Ishikawa (cell line): ENCODE measurements around the gene OR52E1.

Experiments used
- CEBPB ChIP-seq: IDR thresholded peaks from 2 replicates; pipeline ENCODE4 v1.6.1; 2012
- CREB1 ChIP-seq: IDR thresholded peaks from 2 replicates; pipeline ENCODE4 v1.6.1; 2012; ENCODE audit warnings: low read depth
- EGR1 ChIP-seq: IDR thresholded peaks from 2 replicates; pipeline ENCODE4 v1.6.1; 2012
- EP300 ChIP-seq: IDR thresholded peaks from 2 replicates; pipeline ENCODE4 v1.6.1; 2012; ENCODE audit warnings: borderline replicate concordance
- FOXM1 ChIP-seq: IDR thresholded peaks from 2 replicates; pipeline ENCODE4 v1.6.1; 2012; ENCODE audit warnings: low read depth, borderline replicate concordance
- NFIC ChIP-seq: IDR thresholded peaks from 2 replicates; pipeline ENCODE4 v1.6.1; 2012
- RAD21 ChIP-seq: IDR thresholded peaks from 2 replicates; pipeline ENCODE4 v1.6.1; 2012; ENCODE audit warnings: low read depth
- TAF1 ChIP-seq: IDR thresholded peaks from 2 replicates; pipeline ENCODE4 v1.6.1; 2012; ENCODE audit warnings: low read depth, mild to moderate bottlenecking
- TCF12 ChIP-seq: IDR thresholded peaks from 2 replicates; pipeline ENCODE4 v1.6.1; 2012; ENCODE audit warnings: low read depth
- TEAD4 ChIP-seq: IDR thresholded peaks from 2 replicates; pipeline ENCODE4 v1.6.1; 2012
- YY1 ChIP-seq: IDR thresholded peaks from 2 replicates; pipeline ENCODE4 v1.6.1; 2012; ENCODE audit warnings: low read depth
- ZBTB7A ChIP-seq: IDR thresholded peaks from 2 replicates; pipeline ENCODE4 v1.6.1; 2012; ENCODE audit warnings: low read depth
- TF ChIP-seq, protein P1 (sequence below): IDR thresholded peaks from 2 replicates; pipeline ENCODE4 v1.6.1; 2012; ENCODE audit warnings: low read depth, mild to moderate bottlenecking
- TF ChIP-seq, protein P2 (sequence below): IDR thresholded peaks from 2 replicates; pipeline ENCODE4 v1.6.1; 2012
- TF ChIP-seq, protein P3 (sequence below): IDR thresholded peaks from 2 replicates; pipeline ENCODE4 v1.6.1; 2012

The OR52E1 gene

DNA sequence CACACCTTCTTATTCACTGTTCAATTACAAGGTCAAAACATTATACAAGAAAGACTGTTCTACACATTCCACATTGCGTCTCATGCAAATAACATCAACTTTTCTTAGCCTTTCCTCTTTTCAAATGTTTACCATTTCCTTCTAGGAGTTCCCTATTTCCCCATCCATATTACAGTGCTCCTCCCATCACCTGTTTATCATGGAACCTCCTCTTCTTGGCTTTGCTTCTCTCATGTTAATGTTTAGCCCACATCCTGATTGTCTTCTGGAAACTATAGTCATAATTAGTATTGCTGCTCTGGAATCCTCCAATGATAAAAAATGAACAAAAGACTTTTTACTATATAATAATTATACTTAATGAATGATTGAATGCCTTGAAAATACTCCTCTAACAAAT, 21.3 kb downstream of the OR52E1 start:
- TF ChIP-seq EP300, result no peak
- TF ChIP-seq CEBPB, result no peak
- no peak for TF ChIP-seq FOXM1
- TF ChIP-seq EGR1, result no peak
- no peak for TF ChIP-seq RAD21
- no peak for TF ChIP-seq CREB1
- no peak for TF ChIP-seq NFIC
- TF ChIP-seq, protein P1, sequence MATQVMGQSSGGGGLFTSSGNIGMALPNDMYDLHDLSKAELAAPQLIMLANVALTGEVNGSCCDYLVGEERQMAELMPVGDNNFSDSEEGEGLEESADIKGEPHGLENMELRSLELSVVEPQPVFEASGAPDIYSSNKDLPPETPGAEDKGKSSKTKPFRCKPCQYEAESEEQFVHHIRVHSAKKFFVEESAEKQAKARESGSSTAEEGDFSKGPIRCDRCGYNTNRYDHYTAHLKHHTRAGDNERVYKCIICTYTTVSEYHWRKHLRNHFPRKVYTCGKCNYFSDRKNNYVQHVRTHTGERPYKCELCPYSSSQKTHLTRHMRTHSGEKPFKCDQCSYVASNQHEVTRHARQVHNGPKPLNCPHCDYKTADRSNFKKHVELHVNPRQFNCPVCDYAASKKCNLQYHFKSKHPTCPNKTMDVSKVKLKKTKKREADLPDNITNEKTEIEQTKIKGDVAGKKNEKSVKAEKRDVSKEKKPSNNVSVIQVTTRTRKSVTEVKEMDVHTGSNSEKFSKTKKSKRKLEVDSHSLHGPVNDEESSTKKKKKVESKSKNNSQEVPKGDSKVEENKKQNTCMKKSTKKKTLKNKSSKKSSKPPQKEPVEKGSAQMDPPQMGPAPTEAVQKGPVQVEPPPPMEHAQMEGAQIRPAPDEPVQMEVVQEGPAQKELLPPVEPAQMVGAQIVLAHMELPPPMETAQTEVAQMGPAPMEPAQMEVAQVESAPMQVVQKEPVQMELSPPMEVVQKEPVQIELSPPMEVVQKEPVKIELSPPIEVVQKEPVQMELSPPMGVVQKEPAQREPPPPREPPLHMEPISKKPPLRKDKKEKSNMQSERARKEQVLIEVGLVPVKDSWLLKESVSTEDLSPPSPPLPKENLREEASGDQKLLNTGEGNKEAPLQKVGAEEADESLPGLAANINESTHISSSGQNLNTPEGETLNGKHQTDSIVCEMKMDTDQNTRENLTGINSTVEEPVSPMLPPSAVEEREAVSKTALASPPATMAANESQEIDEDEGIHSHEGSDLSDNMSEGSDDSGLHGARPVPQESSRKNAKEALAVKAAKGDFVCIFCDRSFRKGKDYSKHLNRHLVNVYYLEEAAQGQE, result no peak
- TF ChIP-seq YY1, result no peak
- no peak for TF ChIP-seq TCF12
- TF ChIP-seq, protein P2, sequence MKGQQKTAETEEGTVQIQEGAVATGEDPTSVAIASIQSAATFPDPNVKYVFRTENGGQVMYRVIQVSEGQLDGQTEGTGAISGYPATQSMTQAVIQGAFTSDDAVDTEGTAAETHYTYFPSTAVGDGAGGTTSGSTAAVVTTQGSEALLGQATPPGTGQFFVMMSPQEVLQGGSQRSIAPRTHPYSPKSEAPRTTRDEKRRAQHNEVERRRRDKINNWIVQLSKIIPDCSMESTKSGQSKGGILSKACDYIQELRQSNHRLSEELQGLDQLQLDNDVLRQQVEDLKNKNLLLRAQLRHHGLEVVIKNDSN, result no peak
- no peak for TF ChIP-seq TAF1
- no peak for TF ChIP-seq ZBTB7A
- TF ChIP-seq TEAD4, result no peak

GRCh38 chr11:5092821-5093585, 23.6 kb downstream of the OR52E1 start:
- TF ChIP-seq, protein P1, result no peak
- TF ChIP-seq EGR1 (no peak), NFIC (no peak), RAD21 (no peak), TCF12 (no peak)

DNA sequence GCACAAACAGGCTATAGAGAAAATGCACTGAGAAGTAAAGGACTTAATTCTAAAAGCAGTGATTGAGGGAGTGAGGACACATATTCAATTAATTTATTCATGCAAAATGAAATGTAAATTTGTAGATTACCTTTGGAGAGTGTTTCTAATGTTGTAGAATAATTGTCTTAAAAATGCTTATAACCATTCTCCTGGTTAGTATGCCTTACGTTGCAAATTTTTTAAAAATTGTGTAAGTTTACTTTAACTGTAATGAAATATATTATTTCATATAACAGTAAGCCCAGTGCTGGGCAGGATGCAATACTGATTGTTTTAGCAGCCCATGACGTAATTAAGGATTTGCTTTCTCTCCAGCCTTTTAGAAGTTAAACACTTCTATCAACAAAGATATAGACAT, 26.6 kb downstream of the OR52E1 start:
- TF ChIP-seq TAF1, result no peak
- no peak for TF ChIP-seq FOXM1
- no peak for TF ChIP-seq YY1
- TF ChIP-seq CEBPB, result no peak
- TF ChIP-seq EP300, result no peak
- no peak for TF ChIP-seq CREB1
- TF ChIP-seq, protein P2, result no peak
- no peak for TF ChIP-seq TCF12
- TF ChIP-seq NFIC, result no peak
- no peak for TF ChIP-seq EGR1
- TF ChIP-seq TEAD4, result no peak
- TF ChIP-seq RAD21, result no peak
- TF ChIP-seq, protein P3, sequence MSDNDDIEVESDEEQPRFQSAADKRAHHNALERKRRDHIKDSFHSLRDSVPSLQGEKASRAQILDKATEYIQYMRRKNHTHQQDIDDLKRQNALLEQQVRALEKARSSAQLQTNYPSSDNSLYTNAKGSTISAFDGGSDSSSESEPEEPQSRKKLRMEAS, result no peak
- TF ChIP-seq, protein P1, result no peak
- no peak for TF ChIP-seq ZBTB7A

GRCh38 chr11:5102246-5102645, 32.9 kb downstream of the OR52E1 start:
- TF ChIP-seq YY1 (no peak), EP300 (no peak), CREB1 (no peak), FOXM1 (no peak), ZBTB7A (no peak), NFIC (no peak), TCF12 (no peak), TEAD4 (no peak), EGR1 (no peak), RAD21 (no peak)
- TF ChIP-seq, protein P2, result no peak
- TF ChIP-seq, protein P3, result no peak
- TF ChIP-seq, protein P1, result no peak
